Natural killer cell (primary cell): ENCODE measurements around the gene KANK2. TPM values are rescaled to one million over a fixed set of nuclear protein-coding genes. Genes with fewer than 3 reads are reported as not detected.

Experiments used
- ATAC-seq, 3 donors: fragments of 150-1000 bp in 2 of 3; fragments of 200-7000 bp in 1 of 3; cut with Tn5 transposase; 1 replicate in 1 of 3; 2 replicates in 2 of 3; pipeline ENCODE4 v1.10.0; 2021; ENCODE audit warnings: mild to moderate bottlenecking in 2 of 3, moderate library complexity in 2 of 3
- DNase-seq, 2 donors: peaks; one replicate each; pipeline versions ENCODE4 v3.0.0 to v3.0.0-alpha.2; 2013 to 2021; ENCODE audit warnings: mixed read lengths in 1 of 2
- H3K27ac ChIP-seq: one replicate; pipeline ENCODE4 v1.5.1; 2013; ENCODE audit warnings: mild to moderate bottlenecking, low read length
- H3K27me3 ChIP-seq: one replicate; pipeline ENCODE4 v1.6.1; 2013; ENCODE audit warnings: low read length; ENCODE audit not compliant: control insufficient read depth, insufficient read depth
- H3K36me3 ChIP-seq: one replicate; pipeline ENCODE4 v1.6.1; 2013; ENCODE audit warnings: low read length; ENCODE audit not compliant: control insufficient read depth, insufficient read depth
- H3K4me1 ChIP-seq: one replicate; pipeline ENCODE4 v1.6.1; 2013; ENCODE audit warnings: low read length; ENCODE audit not compliant: control insufficient read depth, insufficient read depth
- H3K4me3 ChIP-seq: one replicate; pipeline ENCODE4 v1.5.1; 2013; ENCODE audit warnings: low read length
- H3K9me3 ChIP-seq: one replicate; pipeline ENCODE4 v1.6.1; 2013; ENCODE audit warnings: low read length; ENCODE audit not compliant: control insufficient read depth, insufficient read depth
- H3K27ac Mint-ChIP-seq, 2 donors: one replicate each; pipeline ENCODE4 v1.8.0; 2022; ENCODE audit warnings: mild to moderate bottlenecking in 2 of 2, mixed read lengths in 2 of 2, moderate library complexity in 1 of 2
- H3K27me3 Mint-ChIP-seq, 2 donors: one replicate each; pipeline ENCODE4 v1.8.0; 2022; ENCODE audit warnings: low read depth in 2 of 2, mixed read lengths in 2 of 2
- H3K36me3 Mint-ChIP-seq: one replicate; pipeline ENCODE4 v1.8.0; 2022; ENCODE audit warnings: mixed read lengths
- H3K4me1 Mint-ChIP-seq, 2 donors: one replicate each; pipeline ENCODE4 v1.8.0; 2022; ENCODE audit warnings: mixed read lengths in 2 of 2
- H3K4me3 Mint-ChIP-seq: one replicate; pipeline ENCODE4 v1.8.0; 2022; ENCODE audit warnings: mild to moderate bottlenecking, moderate library complexity, mixed read lengths
- H3K9me3 Mint-ChIP-seq, 2 donors: one replicate each; pipeline ENCODE4 v1.8.0; 2022; ENCODE audit warnings: mixed read lengths in 2 of 2
- CTCF ChIP-seq: fragments of 200-600 bp; IDR thresholded peaks from one replicate; pipeline ENCODE4 v1.8.0; 2022; ENCODE audit warnings: antibody characterized with exemption
- WGBS: methylation state at CpG from one replicate; pipeline ENCODE4 v1.1.7; 2013; ENCODE audit warnings: missing lambda C conversion rate; ENCODE audit not compliant: insufficient coverage; 5-methylcytosine and 5-hydroxymethylcytosine counted together
- intact Hi-C: fragments of 100-400 bp; cut with micrococcal nuclease; formaldehyde crosslinking; loops from one replicate; pipeline ENCODE4 v1.14.2; 2022
- total RNA-seq, 4 donors: library from RNA; stranded (reverse); fragments of 120-200 nt in 1 of 4; gene quantifications; one replicate each; pipeline versions ENCODE4 v1.2.3 to v1.2.4, GENCODE V29; 2013 to 2022

KANK2 gene
- total RNA-seq, 3 donors from 2014 or later (not counting 1 experiment from before 2014, with no cell fraction given): 0.82 to 1.3 (median 0.85) TPM

- peaks cover 10% of the 10 kb centered on the region for H3K36me3 Mint-ChIP-seq
- DNase-seq: no peak
- H3K27me3 ChIP-seq: no peaks in the 10 kb centered on the region
Observed at GRCh38 chr19:11116507-11116906, 80.8 kb downstream of the KANK2 start.

GRCh38 chr19:11115895-11116446, 81.4 kb downstream of the KANK2 start:
- H3K9me3 ChIP-seq: no peaks in the 10 kb centered on the region
- ATAC-seq (no peak), DNase-seq (no peak)
- H3K27me3 ChIP-seq: no peaks in the 10 kb centered on the region
- no peak for TF ChIP-seq CTCF
- WGBS: 89% methylated on average over 11 of the region's 11 CpGs
- H3K27ac Mint-ChIP-seq: peak overlapping the region; percentile 11 to 68
- no peaks in the 10 kb centered on the region for H3K27me3 Mint-ChIP-seq
- no peak overlapping the region for H3K4me3 Mint-ChIP-seq
- peaks cover 0 to 6% of the 10 kb centered on the region in 2 donors for H3K4me1 Mint-ChIP-seq
- intact Hi-C loops: no loop called here
- no peak overlapping the region for H3K27ac ChIP-seq
- H3K36me3 ChIP-seq: peaks cover 57% of the 10 kb centered on the region
- H3K4me1 ChIP-seq: no peaks in the 10 kb centered on the region
- no peak overlapping the region for H3K4me3 ChIP-seq
- H3K36me3 Mint-ChIP-seq: peaks cover 8% of the 10 kb centered on the region
- no peaks in the 10 kb centered on the region for H3K9me3 Mint-ChIP-seq

More at GRCh38 chr19:11116507-11116906, 80.8 kb downstream of the KANK2 start:
- no peak overlapping the region for H3K4me3 Mint-ChIP-seq
- peak overlapping the region in 1 of 2 donors; percentile 68 for H3K27ac Mint-ChIP-seq
- no peak for TF ChIP-seq CTCF
- over 99% methylated on average over 9 of the region's 9 CpGs for WGBS
- peaks cover 0 to 6% of the 10 kb centered on the region in 2 donors for H3K4me1 Mint-ChIP-seq
- no peaks in the 10 kb centered on the region for H3K9me3 Mint-ChIP-seq
- H3K4me1 ChIP-seq: no peaks in the 10 kb centered on the region
- no peak overlapping the region for H3K4me3 ChIP-seq
- H3K27me3 Mint-ChIP-seq: no peaks in the 10 kb centered on the region
- H3K36me3 ChIP-seq: peaks cover 58% of the 10 kb centered on the region
- no peak overlapping the region for H3K27ac ChIP-seq
- H3K9me3 ChIP-seq: no peaks in the 10 kb centered on the region
- intact Hi-C loops: no loop called here
- no peak for ATAC-seq

GRCh38 chr19:11115042-11115441, 82.3 kb downstream of the KANK2 start:
- peak overlapping the region; percentile 11 to 68 for H3K27ac Mint-ChIP-seq
- Histone ChIP-seq H3K9me3 (no peaks in the 10 kb centered on the region), H3K27ac (no peak overlapping the region), H3K4me3 (no peak overlapping the region), H3K27me3 (no peaks in the 10 kb centered on the region), H3K4me1 (no peaks in the 10 kb centered on the region), H3K36me3 (peaks cover 53% of the 10 kb centered on the region)
- no peaks in the 10 kb centered on the region for H3K9me3 Mint-ChIP-seq
- 90% methylated on average over 5 of the region's 5 CpGs for WGBS
- no peaks in the 10 kb centered on the region for H3K36me3 Mint-ChIP-seq
- peaks cover 0 to 6% of the 10 kb centered on the region in 2 donors for H3K4me1 Mint-ChIP-seq
- no peak for TF ChIP-seq CTCF
- ATAC-seq (no peak), DNase-seq (no peak)
- no peaks in the 10 kb centered on the region for H3K27me3 Mint-ChIP-seq
- no peak overlapping the region for H3K4me3 Mint-ChIP-seq
- intact Hi-C loops: no loop called here

Other genes starting within 250 kb of the KANK2 start
- gene SMARCA4, start 236.5 kb downstream of the KANK2 start, total RNA-seq: 10 to 100 TPM; 85.4 to 96.1 (median 93.6) TPM
- 100 to 1,000 TPM in 2 of 3 donors, 10 to 100 TPM in 1; 84.7 to 172 (median 112) TPM for gene LDLR, start 108.1 kb downstream of the KANK2 start, total RNA-seq
- gene SPC24, start 41.8 kb downstream of the KANK2 start, total RNA-seq: 1 to 10 TPM; 1.7 to 6.1 (median 4.1) TPM
- gene ANGPTL8, start 42.1 kb upstream of the KANK2 start, total RNA-seq: not detected
- 1 to 10 TPM in 1 of 3 donors, under 1 TPM in 2; 0.82 to 2.3 (median 0.86) TPM for gene DOCK6, start 65.0 kb upstream of the KANK2 start, total RNA-seq
- not detected for gene TSPAN16, start 98.6 kb upstream of the KANK2 start, total RNA-seq
- 10 to 100 TPM; 14.3 to 20.0 (median 15.7) TPM for gene RAB3D, start 142.1 kb upstream of the KANK2 start, total RNA-seq
- gene TMEM205, start 148.7 kb upstream of the KANK2 start, total RNA-seq: 10 to 100 TPM; 25.0 to 29.9 (median 29.5) TPM
- gene CCDC159, start 149.0 kb upstream of the KANK2 start, total RNA-seq: 10 to 100 TPM; 86.9 to 94.9 (median 91.8) TPM
- 10 to 100 TPM; 13.3 to 21.1 (median 16.1) TPM for gene PLPPR2, start 157.9 kb upstream of the KANK2 start, total RNA-seq
- 1 to 10 TPM; 2.1 to 2.9 (median 2.8) TPM for gene SWSAP1, start 177.1 kb upstream of the KANK2 start, total RNA-seq
- gene EPOR, start 186.8 kb upstream of the KANK2 start, total RNA-seq: 10 to 100 TPM in 2 of 3 donors, 1 to 10 TPM in 1; 7.6 to 10.7 (median 10.3) TPM
- under 1 TPM in 1 of 3 donors, not detected in 2; 0.48 TPM for gene RGL3, start 221.8 kb upstream of the KANK2 start, total RNA-seq
- not detected for gene ODAD3, start 237.6 kb upstream of the KANK2 start, total RNA-seq
- gene PRKCSH, start 238.1 kb upstream of the KANK2 start, total RNA-seq: 100 to 1,000 TPM; 320 to 367 (median 327) TPM